ENCODE results near the gene DSTN.

The DSTN gene

DNA sequence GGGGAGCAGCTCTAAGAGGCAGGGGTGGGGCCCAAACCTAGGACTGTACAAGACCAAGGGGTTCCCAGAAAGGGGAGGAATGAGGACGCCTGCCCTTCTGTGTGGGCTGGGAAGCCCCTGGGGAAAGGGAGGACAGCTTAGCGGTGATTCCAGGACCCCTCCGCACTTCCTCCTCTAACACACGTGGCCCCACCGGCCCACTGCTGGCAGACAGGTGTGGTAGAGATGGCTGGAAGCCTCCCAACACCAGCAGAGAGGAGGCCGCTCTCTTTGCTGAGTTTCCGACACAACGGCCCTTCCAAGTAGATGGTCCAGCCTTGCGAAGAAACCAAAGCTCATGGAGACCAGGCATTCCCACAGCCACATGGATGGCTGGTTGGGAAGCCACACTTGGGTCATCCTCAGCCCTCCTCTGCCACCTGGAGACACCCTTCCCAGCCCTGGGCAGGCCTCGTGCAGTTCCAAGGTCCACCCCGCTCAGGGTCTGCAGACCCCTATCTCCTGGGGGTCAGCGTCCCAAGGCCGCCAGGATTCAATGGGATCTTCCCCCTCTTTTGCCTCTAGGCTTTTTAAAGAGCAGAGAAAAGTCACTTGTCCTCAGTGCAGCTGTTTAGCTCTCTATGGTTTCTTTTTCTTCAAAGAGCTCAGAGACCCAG is 68.2 kb downstream of the DSTN start:
- no peak for DNase-seq (ENCODE audit: low spot score)

DNA sequence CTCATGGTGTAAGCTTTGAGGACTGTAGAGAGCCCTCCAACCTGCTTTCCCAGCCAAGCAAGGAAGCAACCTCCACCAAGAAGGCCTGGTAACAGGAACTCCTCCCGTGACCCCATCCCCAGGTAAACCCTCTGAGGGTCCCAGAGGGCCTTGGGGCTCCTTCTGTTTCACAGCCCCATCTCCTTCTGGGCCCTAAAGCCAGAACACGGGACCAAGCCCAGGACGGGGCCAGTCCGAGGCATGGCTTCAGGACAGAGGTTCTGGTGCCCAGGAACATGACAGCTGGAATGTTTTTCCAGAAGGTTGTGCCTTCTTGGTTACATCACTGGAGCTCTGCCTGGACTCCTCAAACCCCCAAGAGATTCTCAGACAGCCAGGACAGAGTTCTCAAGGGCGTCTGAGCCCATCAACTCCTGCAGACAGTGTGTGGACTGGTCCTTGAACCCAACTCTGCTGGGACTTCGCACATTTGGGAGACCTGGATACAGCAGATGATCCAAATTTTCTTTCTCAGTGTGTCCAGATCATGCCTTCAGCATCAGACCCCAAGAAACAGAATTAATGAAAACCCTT is 69.0 kb downstream of the DSTN start:
- DNase-seq (ENCODE audit: low spot score), result no peak

DNA sequence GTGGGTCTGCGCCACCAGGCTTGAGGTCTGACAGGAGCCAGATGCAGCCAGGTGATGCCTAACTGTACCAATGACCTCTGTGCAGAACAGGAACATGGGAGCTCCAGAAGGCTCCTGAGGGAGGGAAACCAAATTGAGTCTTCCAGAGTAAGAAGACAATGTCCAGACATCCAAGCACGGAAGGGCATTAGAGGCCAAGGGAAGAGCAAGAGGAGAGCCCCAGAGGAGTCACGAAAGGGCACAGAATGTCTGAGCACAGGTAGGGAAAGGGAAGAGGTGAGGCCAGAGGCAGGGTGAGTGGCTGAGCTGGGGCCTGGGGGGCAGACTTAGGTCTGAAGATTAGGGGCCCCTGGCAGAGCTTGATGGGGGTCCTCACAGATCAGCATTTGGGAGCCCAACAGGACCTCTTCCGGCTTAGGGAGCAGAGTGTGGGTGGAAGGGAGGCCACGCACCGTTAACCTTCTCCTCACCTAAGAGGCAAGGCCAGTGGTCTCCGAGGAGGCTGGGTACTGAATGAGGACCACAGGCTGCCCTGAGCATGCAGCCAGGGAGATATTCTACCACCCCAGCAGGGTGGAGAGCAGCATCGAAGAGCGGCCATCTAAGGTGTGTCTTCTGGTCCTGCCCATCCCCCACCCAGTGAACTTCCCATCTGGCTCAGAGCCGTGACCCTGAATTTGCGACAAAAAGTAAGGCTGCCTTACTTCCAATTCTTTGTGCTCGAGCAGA is 70.4 kb downstream of the DSTN start:
- no peak for DNase-seq (ENCODE audit: low spot score)

DNA sequence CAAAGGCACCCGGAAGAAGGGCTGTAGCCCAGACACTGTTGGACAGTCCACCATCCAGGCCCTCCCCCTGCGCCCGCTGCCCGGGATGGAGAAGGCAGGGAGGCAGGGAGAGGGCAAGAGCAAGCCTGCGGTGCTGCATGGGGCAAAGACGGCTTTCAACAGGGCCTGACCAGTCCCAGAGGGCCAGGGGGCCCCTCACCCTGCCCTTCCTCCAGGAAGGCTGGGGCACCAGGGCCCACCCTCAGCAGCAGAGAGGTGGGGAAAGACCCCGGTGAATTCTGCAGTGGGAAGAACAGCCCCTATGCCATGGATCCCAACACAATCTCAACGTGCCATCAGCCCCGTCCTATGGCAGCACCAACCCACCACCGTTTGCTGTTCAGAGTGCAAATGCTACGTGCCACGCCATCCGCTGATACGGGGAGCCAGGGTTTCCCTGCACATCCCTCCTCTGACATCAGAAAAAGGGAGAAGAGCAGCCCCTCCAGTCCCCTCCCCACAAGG is 71.1 kb downstream of the DSTN start:
- no peak for DNase-seq (ENCODE audit: low spot score)

DNA sequence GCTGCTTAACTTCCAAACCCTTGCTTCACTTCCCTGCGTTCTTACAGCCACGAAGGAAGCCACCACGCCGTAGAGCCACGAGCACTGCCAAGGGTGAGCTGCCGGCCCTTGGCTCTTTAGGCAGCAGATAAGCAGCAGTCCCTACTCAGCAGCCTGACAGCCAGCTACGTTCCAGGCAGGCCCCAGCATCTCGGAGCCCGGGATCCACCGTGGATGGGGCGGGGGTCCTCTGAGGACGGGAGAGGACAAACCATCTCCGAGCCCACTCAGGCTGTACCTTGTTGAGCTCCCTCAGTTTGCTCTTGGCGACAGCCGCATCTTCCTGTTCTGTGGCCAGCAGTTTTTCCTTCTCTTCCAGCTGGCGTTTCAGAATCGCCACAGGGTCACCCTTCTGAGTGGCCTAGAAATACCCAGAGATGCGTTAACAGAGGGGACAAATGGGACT is 71.7 kb downstream of the DSTN start:
- DNase-seq (ENCODE audit: low spot score), result no peak

DNA sequence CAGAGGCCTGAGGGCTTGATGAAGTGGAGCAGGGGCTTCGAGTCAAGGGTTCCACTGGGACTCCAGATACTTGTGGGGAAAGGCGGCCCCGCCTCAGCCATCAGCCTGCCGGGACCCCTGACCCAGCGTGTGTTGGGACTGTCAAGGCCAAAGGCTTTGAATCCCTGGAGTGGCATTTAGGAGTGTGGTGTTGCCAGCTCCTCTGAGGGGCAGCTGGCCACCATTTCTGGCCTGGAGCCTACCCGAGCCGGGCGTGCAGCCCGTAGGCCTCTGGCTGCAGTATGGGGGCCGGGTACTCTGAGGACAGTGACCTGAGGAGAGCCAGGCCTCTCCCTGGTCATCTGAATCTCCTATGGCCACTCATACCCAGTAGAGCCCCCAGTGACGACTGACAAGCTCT is 72.1 kb downstream of the DSTN start:
- no peak for DNase-seq (ENCODE audit: low spot score)

DNA sequence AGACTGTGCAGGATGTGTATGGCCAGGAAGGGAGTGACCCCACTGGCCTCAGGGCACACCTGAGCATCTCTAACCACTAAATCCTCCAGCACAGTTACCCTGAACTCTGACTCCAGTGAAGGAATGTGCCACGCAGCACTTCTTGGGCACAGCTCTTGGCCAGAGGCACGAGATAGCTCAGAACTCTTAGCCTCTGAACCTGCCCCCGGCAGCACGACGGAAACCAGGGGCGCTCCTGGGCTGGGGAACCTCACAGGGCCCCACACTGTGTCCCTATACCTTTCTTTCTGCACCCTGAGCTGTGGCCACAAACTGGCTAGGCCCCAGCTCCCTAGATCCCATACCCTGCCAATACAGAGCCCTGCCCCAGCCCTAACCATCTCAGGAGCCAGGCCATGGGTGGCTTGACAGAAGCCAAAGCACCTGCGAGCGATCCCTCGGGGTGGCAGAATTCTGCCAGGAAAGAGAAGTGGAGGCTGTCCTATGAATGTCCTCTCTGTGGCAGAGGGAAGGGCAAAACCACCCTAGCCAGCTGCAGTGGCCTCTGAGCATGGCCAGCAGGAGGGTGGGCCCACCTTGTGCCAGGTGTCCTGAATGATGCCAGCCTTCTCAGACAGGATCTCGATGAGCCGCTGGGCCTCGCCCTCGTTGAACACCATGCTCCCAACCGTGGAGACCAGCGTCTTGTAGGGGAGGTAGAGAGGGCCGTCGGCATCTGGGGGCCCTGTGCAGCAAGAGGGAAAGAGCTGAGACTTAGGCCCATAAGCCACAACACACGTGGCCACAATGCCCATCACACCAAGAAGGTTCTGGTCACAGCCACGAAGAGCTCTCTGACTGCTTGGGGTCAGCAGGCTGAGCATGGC is 72.8 kb downstream of the DSTN start:
- DNase-seq (ENCODE audit: low spot score), result no peak

DNA sequence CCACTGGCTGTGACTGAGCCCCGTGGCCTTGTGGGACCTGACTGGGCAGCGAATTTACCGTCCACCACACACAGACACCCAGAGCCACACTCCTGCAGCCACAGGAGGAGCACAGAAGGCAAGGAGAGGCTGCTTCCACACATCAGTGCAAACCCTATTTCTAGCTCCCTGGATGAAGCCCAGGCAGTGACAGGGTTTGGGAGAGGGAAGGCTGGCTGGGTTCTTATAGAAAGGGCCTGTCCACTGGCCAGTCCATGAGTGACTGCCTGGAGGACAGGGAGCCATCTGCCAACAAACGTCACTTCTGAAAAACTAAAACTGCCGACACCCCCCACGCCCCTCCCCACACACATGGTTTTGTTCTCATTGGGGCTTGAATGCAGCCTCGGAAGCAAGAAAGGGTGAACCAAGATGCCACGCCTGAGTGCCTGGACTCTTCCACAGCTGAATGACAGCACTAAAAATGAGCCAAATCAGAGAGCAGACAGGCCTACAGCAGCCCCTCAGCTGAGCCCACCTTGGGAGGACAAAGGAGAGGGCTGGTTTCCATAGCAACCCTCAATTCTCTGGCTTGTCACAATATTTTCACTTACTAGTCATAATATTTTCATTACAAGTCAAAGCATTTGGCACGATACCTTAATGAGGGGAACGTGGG is 73.8 kb downstream of the DSTN start:
- DNase-seq (ENCODE audit: low spot score), result no peak

DNA sequence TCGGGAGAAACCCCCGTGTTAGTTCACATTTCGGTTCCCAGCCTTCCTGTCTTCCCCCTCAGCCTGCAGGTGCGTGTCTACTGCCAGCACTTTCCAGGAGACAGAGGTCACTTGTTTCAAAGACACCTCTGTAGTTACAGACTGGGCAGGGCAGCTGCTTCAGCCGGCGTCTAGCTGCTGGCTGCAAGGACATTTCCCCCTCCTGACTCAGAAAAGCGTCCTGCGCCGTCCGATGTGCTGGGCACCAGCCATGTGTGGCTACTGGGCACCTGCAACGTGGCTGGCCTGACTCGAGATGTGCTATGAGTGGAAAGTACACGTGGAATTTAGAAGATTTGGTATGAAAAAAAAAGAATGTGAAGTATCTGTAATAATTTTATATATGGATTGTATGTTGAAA is 74.6 kb downstream of the DSTN start:
- no peak for DNase-seq (ENCODE audit: low spot score)

DNA sequence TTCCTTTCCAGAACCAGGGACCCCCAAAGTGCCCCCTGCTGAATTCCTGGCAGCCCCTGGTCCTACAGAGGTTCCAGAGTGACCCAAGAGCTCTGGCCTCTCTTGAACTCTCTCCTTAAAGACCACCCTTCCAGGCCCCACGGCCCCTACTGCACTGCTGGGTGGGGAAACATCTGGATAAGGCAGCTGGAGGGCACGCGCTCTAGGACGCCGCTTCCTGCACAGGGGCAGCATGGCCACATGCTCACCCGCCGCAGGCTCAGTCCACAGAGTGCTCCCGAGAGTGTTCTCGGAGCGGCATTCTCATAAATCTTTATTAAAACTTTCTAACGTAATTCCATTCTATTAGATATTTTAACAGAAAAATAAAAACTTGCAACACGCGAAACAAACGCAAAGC is 75.1 kb downstream of the DSTN start:
- no peak for DNase-seq (ENCODE audit: low spot score)

DNA sequence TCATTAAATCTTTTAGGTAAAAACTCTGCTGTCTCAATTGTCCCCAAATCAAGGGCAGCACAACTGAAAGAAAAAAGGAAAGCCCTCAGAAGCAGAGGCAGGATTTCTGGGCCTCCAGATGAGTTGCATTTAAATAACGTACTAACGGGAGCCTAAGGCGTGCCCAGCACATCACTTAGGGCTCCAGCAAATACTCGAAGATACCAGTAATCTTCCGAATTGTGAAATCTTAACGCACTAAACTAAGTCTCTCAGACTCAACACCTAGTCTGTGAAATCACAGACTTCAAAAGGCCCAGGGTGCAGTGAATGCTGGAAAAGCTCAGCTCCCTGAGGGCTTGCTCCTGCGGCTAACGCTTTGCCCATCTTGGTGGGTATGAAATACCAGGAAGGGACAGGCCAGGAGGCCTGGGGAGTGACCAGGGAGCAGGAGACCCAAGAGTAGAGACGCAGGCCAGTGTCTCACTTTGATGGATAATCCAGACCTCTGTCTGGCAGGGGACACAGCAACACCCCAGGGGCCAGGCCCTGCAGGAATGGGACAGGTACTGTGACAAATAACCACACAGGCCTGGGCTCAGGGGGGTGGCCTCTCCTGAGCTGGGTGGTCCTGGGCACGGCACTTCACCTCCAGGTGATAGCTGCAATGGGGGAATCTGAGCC is 75.8 kb downstream of the DSTN start:
- DNase-seq (ENCODE audit: low spot score), result no peak

DNA sequence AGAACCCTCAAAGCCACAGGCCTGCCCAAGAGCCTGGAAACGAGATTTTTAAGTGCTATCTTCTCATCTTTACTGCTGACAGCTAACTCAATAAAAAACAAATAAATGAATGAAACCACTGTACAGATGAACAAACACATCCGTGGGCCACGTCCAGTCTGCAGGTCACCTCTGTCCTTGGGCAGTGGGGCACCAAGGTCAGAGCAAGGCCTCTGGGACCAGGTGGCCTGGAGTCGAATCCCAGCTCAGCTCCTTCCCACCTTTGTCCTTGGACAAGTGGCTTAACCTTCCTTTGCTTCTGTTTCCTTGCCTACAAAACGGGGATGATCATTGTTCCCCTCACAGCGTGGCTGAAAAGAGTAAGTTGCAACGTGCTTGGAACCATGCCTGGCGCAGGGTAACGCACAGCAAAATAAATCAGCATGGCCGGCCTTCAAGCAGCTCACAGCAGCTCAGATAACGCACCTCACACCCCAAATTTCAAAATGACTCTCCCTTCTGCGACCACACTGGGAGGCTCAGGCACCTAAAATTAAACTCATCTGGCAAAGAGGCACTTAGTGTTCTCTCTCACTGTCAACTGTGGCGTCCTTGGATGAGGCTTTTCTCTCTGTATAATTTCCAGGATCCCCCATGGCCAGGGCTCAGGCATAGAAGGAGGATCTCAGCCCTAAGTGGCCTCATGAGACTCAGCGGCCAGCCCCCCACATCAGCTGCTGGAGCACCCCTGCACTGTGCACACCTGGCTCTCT is 76.5 kb downstream of the DSTN start:
- no peak for DNase-seq (ENCODE audit: low spot score)

DNA sequence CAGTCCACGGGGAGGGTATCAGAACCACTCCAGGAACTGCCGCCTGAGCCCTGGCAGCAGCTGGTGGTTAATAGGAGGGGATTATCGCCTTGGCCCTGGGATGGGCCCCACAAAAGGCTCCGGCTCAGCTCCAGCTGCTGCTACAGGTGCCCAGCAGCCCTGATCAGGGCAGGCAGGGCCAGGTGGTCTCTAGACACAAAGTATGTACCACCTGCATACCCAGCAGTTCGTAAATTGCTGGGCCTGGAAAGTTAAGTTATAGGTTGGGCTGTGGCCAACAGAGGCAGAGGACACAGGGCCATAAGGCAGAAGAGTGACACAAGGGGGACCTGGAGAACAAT is 77.1 kb downstream of the DSTN start:
- DNase-seq (ENCODE audit: low spot score), result no peak

DNA sequence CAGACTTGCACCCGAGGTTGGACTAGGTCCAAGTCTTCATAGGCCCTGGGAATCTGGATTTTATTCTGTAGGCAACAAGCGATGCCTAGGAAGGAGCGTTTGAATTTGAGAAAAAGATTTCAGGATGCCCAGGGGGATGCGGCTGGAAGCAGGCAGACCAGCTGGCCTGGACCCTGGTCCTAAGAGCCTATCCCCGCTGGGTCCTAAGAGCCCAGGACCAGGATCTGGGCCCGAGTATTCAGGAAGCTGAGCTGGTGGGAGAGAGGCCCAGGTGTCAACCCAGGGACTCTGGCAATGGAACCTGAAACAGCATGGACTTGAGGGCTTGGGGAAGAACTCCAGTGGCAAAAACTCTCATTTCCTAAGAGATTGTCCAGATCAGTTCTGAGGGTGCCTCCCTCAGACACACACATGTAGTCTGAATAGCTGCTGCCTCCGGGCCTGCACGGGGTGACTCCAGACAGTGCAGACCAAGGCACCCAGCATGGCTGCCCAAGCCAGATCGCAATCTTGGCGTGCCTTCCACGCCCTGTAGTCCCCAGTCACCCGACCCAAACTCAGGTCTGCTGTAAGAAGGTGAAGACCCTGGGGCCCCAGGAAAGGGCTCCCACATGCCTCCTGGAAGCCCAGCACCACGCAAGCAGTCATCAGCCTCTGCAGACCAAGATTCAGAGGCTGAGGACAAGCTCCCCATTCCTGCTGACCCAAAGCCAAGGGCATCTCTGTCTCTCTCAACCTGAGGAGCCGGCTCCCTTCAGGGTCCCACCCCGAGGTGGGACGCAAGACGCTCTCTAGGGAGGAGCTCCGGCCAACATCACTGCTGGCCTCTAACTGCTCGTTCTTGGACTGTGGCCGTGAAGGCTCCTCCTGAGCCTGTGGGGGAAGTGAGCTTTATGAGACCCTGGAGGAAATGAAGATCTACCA is 77.8 kb downstream of the DSTN start:
- DNase-seq (ENCODE audit: low spot score), result no peak

DNA sequence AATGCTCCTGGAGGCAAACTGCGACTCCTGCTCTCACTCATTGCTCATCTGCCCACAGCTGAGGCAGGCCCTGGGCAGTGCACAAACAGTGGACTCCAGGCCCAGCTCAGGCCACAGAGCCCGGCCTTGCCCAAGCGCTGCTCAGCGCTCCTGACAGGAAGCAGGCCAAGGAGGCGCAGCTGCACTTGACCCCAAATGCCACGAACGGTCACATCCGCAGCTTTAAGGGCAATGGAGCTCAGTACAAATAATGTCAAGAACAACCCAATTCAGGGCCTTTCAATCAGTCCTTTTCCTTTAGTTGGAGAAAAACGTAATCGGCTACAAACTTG is 78.4 kb downstream of the DSTN start:
- no peak for DNase-seq (ENCODE audit: low spot score)

DNA sequence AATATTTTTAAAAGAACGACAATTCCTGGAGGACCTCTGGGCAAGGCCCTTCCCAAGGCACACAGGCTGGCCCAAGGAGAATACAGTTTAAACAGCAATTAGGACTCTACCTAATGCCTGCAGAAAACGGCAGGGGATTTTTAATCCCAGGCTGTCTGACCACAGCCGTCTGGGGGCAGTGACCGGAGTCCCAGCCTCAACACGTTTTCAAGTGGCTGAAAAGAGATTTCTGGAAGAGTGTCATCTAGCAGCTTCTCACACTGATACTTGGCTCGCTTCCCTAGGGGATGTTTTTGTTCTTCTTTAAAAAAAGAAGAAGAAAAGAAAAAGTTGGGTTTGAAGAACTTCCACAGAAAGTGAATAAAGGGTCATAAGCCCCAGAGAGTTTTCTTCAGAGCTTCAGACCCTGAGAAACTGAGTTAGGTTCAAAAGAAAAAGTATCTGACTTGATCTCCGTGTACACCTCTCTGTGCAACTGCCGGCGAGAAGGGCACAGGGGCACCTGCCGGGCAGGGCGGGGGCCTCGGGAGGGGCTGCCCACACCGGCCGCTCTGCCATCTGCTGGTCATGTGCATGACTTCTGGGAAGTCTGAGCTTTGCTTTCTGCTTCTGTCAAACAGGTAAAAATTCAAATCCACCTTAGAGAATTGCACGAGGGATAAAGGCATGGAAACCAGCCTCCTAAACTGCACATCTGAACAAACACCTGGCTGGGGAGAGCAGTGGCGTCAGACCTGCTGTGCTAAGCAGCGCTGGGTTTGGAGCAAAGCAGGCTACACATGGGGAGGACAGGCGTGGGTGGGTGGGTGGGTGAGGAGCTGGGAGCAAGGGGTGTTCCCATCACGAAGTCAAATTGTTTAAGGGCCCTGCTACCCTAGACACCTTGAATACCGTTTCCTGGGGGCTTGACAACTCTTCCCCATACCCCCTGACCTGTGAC is 79.2 kb downstream of the DSTN start:
- no peak for DNase-seq (ENCODE audit: low spot score)

DNA sequence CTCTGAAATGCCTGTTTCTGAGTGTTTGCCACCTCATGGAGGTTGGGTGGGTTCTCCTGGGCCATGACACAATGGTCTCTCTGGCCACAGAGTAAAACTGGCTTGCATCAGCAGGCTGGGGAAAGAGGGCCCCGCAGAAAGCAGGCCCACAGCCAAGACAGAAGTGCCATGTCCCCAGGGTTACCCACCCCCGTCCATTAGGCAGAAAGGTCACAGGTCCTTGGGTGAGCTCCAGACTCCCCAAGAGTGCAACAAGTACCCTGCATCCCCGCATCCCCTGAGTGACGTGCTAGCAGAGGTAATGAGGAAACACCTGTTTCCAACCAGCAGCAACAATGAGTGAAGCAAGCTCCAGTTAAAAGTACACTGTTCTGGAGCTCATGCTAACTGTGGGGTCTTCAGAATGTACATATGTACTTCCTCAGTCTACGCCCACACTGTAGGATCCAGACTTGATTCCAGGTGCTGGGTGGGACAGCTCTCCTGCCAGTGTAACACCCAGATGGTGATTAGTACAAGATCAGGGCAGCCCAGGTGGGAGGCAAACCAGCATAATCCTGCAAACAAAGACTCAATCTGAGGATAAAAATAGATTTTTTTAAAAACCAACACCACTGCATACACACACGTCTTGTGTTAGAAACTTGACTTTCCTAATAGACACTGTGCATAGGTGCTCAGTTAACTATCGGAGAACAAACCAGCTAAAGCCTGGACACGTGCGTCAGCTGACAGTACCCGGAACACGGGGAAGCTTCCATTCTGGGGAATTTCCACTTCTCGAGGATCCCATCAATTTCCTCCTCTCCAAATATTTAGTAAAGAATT is 80.6 kb downstream of the DSTN start:
- no peak for DNase-seq (ENCODE audit: low spot score)

Data from AG08395 (cell line).